ENCODE data around the gene STUM.
"Not testable (repeated sequence)": the region's sequence is repeated elsewhere in the genome, so short reads cannot be mapped to it uniquely, and the experiment has no call there.

Gene STUM

GRCh38 chr1:226636847-226637096 is 88.2 kb downstream of the STUM start:
- H3K27me3 ChIP-seq (ENCODE audit: low read depth, low read length): no peaks in the 10 kb centered on the region; the same call in 1 of the 2 replicates
- H4K20me1 ChIP-seq (ENCODE audit: insufficient read depth, low read length): no peaks in the 10 kb centered on the region
- peak overlapping the region; percentile 29 for H3K4me2 ChIP-seq (ENCODE audit: low read length)
- TF ChIP-seq EZH2phosphoT487 (IDR thresholded peaks at IDR 0.05; ENCODE audit: low read depth) (no peak), CTCF (IDR thresholded peaks at IDR 0.05; ENCODE audit: low read depth, low read length) (no peak)
- H3K9ac ChIP-seq (ENCODE audit: low read length): no peak overlapping the region
- H3K9me3 ChIP-seq (ENCODE audit: insufficient read depth, low read length): no peaks in the 10 kb centered on the region
- no peaks in the 10 kb centered on the region for H3K79me2 ChIP-seq (ENCODE audit: low read length)
- H3K4me3 ChIP-seq (ENCODE audit: low read length): no peak overlapping the region
- peaks cover 2% of the 10 kb centered on the region for H3K36me3 ChIP-seq (replicated peaks; ENCODE audit: low read depth, low read length)
- H3K4me1 ChIP-seq (ENCODE audit: low read length): peaks cover 38% of the 10 kb centered on the region
- H2AFZ ChIP-seq (ENCODE audit: low read depth, low read length): no peak overlapping the region
- no peak overlapping the region for H3K27ac ChIP-seq (ENCODE audit: low read length)

GRCh38 chr1:226637147-226637935 is 88.8 kb downstream of the STUM start:
- Histone ChIP-seq H3K4me2 (ENCODE audit: low read length) (peak overlapping the region; percentile 29), H3K9me3 (ENCODE audit: insufficient read depth, low read length) (no peaks in the 10 kb centered on the region), H3K4me1 (ENCODE audit: low read length) (peaks cover 38% of the 10 kb centered on the region), H3K79me2 (ENCODE audit: low read length) (no peaks in the 10 kb centered on the region), H3K9ac (ENCODE audit: low read length) (no peak overlapping the region), H3K36me3 (replicated peaks; ENCODE audit: low read depth, low read length) (peaks cover 3% of the 10 kb centered on the region), H2AFZ (ENCODE audit: low read depth, low read length) (no peak overlapping the region), H3K4me3 (ENCODE audit: low read length) (no peak overlapping the region), H3K27me3 (ENCODE audit: low read depth, low read length) (no peaks in the 10 kb centered on the region; the same call in 1 of the 2 replicates), H4K20me1 (ENCODE audit: insufficient read depth, low read length) (no peaks in the 10 kb centered on the region), H3K27ac (ENCODE audit: low read length) (no peak overlapping the region)
- TF ChIP-seq EZH2phosphoT487 (IDR thresholded peaks at IDR 0.05; ENCODE audit: low read depth) (no peak), CTCF (IDR thresholded peaks at IDR 0.05; ENCODE audit: low read depth, low read length) (peak; percentile 29; the same call in 1 of the 2 replicates)

- Histone ChIP-seq H3K27ac (ENCODE audit: low read length) (no peak overlapping the region), H3K27me3 (ENCODE audit: low read depth, low read length) (no peaks in the 10 kb centered on the region; the same call in 1 of the 2 replicates), H3K36me3 (replicated peaks; ENCODE audit: low read depth, low read length) (peaks cover 3% of the 10 kb centered on the region), H3K9me3 (ENCODE audit: insufficient read depth, low read length) (no peaks in the 10 kb centered on the region), H3K4me3 (ENCODE audit: low read length) (no peak overlapping the region), H3K9ac (ENCODE audit: low read length) (no peak overlapping the region), H3K4me1 (ENCODE audit: low read length) (peaks cover 37% of the 10 kb centered on the region), H3K79me2 (ENCODE audit: low read length) (no peaks in the 10 kb centered on the region), H4K20me1 (ENCODE audit: insufficient read depth, low read length) (no peaks in the 10 kb centered on the region), H3K4me2 (ENCODE audit: low read length) (no peak overlapping the region), H2AFZ (ENCODE audit: low read depth, low read length) (no peak overlapping the region)
- no peak for TF ChIP-seq CTCF (IDR thresholded peaks at IDR 0.05; ENCODE audit: low read depth, low read length)
- no peak for TF ChIP-seq EZH2phosphoT487 (IDR thresholded peaks at IDR 0.05; ENCODE audit: low read depth)
Observed at GRCh38 chr1:226638001-226638601, 89.5 kb downstream of the STUM start.

GRCh38 chr1:226638608-226639007 is 90.0 kb downstream of the STUM start:
- H3K79me2 ChIP-seq (ENCODE audit: low read length): no peaks in the 10 kb centered on the region
- H3K9me3 ChIP-seq (ENCODE audit: insufficient read depth, low read length): no peaks in the 10 kb centered on the region
- no peak overlapping the region for H3K9ac ChIP-seq (ENCODE audit: low read length)
- H4K20me1 ChIP-seq (ENCODE audit: insufficient read depth, low read length): no peaks in the 10 kb centered on the region
- H3K36me3 ChIP-seq (replicated peaks; ENCODE audit: low read depth, low read length): peaks cover 3% of the 10 kb centered on the region
- no peaks in the 10 kb centered on the region; the same call in 1 of the 2 replicates for H3K27me3 ChIP-seq (ENCODE audit: low read depth, low read length)
- peaks cover 40% of the 10 kb centered on the region for H3K4me1 ChIP-seq (ENCODE audit: low read length)
- H2AFZ ChIP-seq (ENCODE audit: low read depth, low read length): no peak overlapping the region
- TF ChIP-seq CTCF (IDR thresholded peaks at IDR 0.05; ENCODE audit: low read depth, low read length) (no peak), EZH2phosphoT487 (IDR thresholded peaks at IDR 0.05; ENCODE audit: low read depth) (no peak)
- no peak overlapping the region for H3K27ac ChIP-seq (ENCODE audit: low read length)
- H3K4me2 ChIP-seq (ENCODE audit: low read length): no peak overlapping the region
- no peak overlapping the region for H3K4me3 ChIP-seq (ENCODE audit: low read length)

- H4K20me1 ChIP-seq (ENCODE audit: insufficient read depth, low read length); H3K27ac ChIP-seq (ENCODE audit: low read length); H3K36me3 ChIP-seq (replicated peaks; ENCODE audit: low read depth, low read length); H3K9ac ChIP-seq (ENCODE audit: low read length); H3K27me3 ChIP-seq (ENCODE audit: low read depth, low read length); H3K79me2 ChIP-seq (ENCODE audit: low read length); H3K9me3 ChIP-seq (ENCODE audit: insufficient read depth, low read length); H2AFZ ChIP-seq (ENCODE audit: low read depth, low read length); H3K4me3 ChIP-seq (ENCODE audit: low read length); H3K4me2 ChIP-seq (ENCODE audit: low read length): not testable (repeated sequence)
- H3K4me1 ChIP-seq (ENCODE audit: low read length): peaks cover 42% of the 10 kb centered on the region
Observed at GRCh38 chr1:226639206-226639605, 90.6 kb downstream of the STUM start.

Data from OCI-LY3 (cell line).